ENCODE results near the gene OARD1.

OARD1 gene

GRCh38 chr6:41047745-41048732 lies 24.1 kb downstream of the OARD1 start:
- no peak for DNase-seq

- DNase-seq: no peak
These were observed 24.9 kb downstream of the OARD1 start for GRCh38 chr6:41047306-41047705.

GRCh38 chr6:41046084-41046483 lies 26.1 kb downstream of the OARD1 start:
- DNase-seq: no peak

- DNase-seq: no peak
These were observed 26.5 kb downstream of the OARD1 start for GRCh38 chr6:41045664-41046063.

GRCh38 chr6:41043151-41043550 lies 29.0 kb downstream of the OARD1 start:
- DNase-seq: no peak

GRCh38 chr6:41042226-41043055 lies 29.7 kb downstream of the OARD1 start, which contains the start of gene TSPO2:
TSPO2 (plus strand) TSS chr6:41042467; CDS start chr6:41042986, 519 bp downstream.
- no peak for DNase-seq

- no peak for DNase-seq
These were observed 31.1 kb downstream of the OARD1 start for GRCh38 chr6:41040940-41041536.

GRCh38 chr6:41040101-41040939 lies 31.8 kb downstream of the OARD1 start:
- DNase-seq: no peak

- DNase-seq: peak; percentile 61 to 63
These were observed 32.8 kb downstream of the OARD1 start, which contains the start of gene UNC5CL for GRCh38 chr6:41039060-41039998. UNC5CL (minus strand) TSS chr6:41039221; CDS start chr6:41035074, 4,147 bp downstream.

- no peak for DNase-seq
These were observed 34.0 kb downstream of the OARD1 start for GRCh38 chr6:41038205-41038604.

GRCh38 chr6:41037107-41037900 lies 34.9 kb downstream of the OARD1 start:
- no peak for DNase-seq

GRCh38 chr6:41036601-41037000 lies 35.6 kb downstream of the OARD1 start:
- no peak for DNase-seq

- DNase-seq: no peak
These were observed 36.0 kb downstream of the OARD1 start for GRCh38 chr6:41036186-41036585.

- DNase-seq: no peak
These were observed 38.4 kb downstream of the OARD1 start for GRCh38 chr6:41033776-41034175.

GRCh38 chr6:41032830-41033229 lies 39.3 kb downstream of the OARD1 start:
- no peak for DNase-seq

- DNase-seq: no peak
These were observed 43.4 kb downstream of the OARD1 start for GRCh38 chr6:41028561-41029412.

- peak; percentile 83 to 84 for DNase-seq
These were observed 44.2 kb downstream of the OARD1 start for GRCh38 chr6:41027799-41028560.

- no peak for DNase-seq
These were observed 44.9 kb downstream of the OARD1 start for GRCh38 chr6:41027241-41027640.

Measured in stimulated activated CD4-positive, alpha-beta T cell treated with anti-CD3 and anti-CD28 coated beads, Interleukin-2, amount 100 ng/mL, for 24 hours (primary cell).